ENCODE data around the gene CADPS.

CADPS gene

DNA sequence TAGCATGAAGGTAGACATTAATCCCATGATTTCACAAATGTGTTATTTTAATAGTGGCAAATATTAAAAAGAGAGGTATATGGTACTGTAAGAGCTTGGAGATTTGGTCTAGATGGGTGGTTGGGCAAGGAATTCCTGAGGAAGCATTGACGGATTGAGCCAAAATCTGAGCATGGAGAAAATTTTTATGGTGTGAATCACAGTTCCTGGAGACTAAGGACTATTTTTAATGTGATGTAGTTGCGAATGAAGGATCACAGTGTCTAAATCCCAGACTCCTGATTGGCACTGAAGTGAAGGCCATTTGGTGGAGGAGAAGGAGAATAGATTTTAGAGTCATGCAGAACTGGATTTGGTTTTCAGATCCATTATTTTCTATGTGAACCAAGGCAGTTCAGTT lies 313.2 kb downstream of the CADPS start:
- no peak for DNase-seq
- Histone ChIP-seq H3K9me3 (ENCODE audit: severe bottlenecking) (no peaks in the 10 kb centered on the region), H3K4me3 (ENCODE audit: low read depth, low read length) (no peak overlapping the region), H3K36me3 (peaks cover 18% of the 10 kb centered on the region), H3K27me3 (ENCODE audit: insufficient read depth, low read depth, severe bottlenecking) (no peaks in the 10 kb centered on the region), H3K27ac (no peak overlapping the region)
- TF ChIP-seq, protein P1, sequence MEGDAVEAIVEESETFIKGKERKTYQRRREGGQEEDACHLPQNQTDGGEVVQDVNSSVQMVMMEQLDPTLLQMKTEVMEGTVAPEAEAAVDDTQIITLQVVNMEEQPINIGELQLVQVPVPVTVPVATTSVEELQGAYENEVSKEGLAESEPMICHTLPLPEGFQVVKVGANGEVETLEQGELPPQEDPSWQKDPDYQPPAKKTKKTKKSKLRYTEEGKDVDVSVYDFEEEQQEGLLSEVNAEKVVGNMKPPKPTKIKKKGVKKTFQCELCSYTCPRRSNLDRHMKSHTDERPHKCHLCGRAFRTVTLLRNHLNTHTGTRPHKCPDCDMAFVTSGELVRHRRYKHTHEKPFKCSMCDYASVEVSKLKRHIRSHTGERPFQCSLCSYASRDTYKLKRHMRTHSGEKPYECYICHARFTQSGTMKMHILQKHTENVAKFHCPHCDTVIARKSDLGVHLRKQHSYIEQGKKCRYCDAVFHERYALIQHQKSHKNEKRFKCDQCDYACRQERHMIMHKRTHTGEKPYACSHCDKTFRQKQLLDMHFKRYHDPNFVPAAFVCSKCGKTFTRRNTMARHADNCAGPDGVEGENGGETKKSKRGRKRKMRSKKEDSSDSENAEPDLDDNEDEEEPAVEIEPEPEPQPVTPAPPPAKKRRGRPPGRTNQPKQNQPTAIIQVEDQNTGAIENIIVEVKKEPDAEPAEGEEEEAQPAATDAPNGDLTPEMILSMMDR (IDR thresholded peaks at IDR 0.05; ENCODE audit: low read depth, low read length) = no peak

- TF ChIP-seq, protein P1 (IDR thresholded peaks at IDR 0.05; ENCODE audit: low read depth, low read length) = peak; percentile 38; the same call in 1 of the 2 replicates
- DNase-seq = no peak
- no peak overlapping the region for H3K27ac ChIP-seq
Observed at GRCh38 chr3:62559831-62560445, 315.3 kb downstream of the CADPS start.

GRCh38 chr3:62558549-62559112 lies 316.6 kb downstream of the CADPS start:
- no peaks in the 10 kb centered on the region for H3K27me3 ChIP-seq (ENCODE audit: insufficient read depth, low read depth, severe bottlenecking)
- peak; percentile 28 for DNase-seq
- no peaks in the 10 kb centered on the region for H3K9me3 ChIP-seq (ENCODE audit: severe bottlenecking)
- H3K36me3 ChIP-seq = peaks cover 18% of the 10 kb centered on the region
- H3K27ac ChIP-seq = no peak overlapping the region
- TF ChIP-seq, protein P1 (IDR thresholded peaks at IDR 0.05; ENCODE audit: low read depth, low read length) = peak; percentile 58
- no peak overlapping the region for H3K4me3 ChIP-seq (ENCODE audit: low read depth, low read length)

More at GRCh38 chr3:62559831-62560445, 315.3 kb downstream of the CADPS start:
- no peaks in the 10 kb centered on the region for H3K27me3 ChIP-seq (ENCODE audit: insufficient read depth, low read depth, severe bottlenecking)
- H3K9me3 ChIP-seq (ENCODE audit: severe bottlenecking) = no peaks in the 10 kb centered on the region
- H3K4me3 ChIP-seq (ENCODE audit: low read depth, low read length) = no peak overlapping the region
- H3K36me3 ChIP-seq = peaks cover 9% of the 10 kb centered on the region

DNA sequence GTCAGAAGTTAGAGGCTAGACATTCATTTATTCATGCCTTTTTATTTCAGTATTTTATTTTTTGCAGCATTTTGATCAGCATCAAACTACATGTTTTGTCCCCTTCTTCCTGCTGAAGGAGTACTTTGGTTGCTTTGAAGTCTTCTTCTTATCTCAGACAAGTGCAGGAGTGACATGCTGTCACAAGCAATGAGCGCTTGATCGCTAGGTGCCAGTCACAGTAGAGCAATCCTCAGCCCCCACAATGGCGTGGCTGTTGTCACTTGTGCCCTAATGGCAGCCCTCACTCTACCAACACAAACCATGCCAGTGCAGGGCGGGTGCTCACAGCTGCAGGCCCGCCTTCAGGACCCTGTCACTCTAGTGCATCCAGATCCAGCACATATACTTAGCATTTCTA lies 317.2 kb downstream of the CADPS start:
- H3K9me3 ChIP-seq (ENCODE audit: severe bottlenecking) = no peaks in the 10 kb centered on the region
- TF ChIP-seq, protein P1 (IDR thresholded peaks at IDR 0.05; ENCODE audit: low read depth, low read length) = no peak
- no peak for DNase-seq
- H3K4me3 ChIP-seq (ENCODE audit: low read depth, low read length) = no peak overlapping the region
- H3K27me3 ChIP-seq (ENCODE audit: insufficient read depth, low read depth, severe bottlenecking) = no peaks in the 10 kb centered on the region
- H3K36me3 ChIP-seq = peaks cover 18% of the 10 kb centered on the region
- H3K27ac ChIP-seq = no peak overlapping the region

- Histone ChIP-seq H3K9me3 (ENCODE audit: severe bottlenecking) (no peaks in the 10 kb centered on the region), H3K27me3 (ENCODE audit: insufficient read depth, low read depth, severe bottlenecking) (no peaks in the 10 kb centered on the region), H3K4me3 (ENCODE audit: low read depth, low read length) (no peak overlapping the region), H3K27ac (no peak overlapping the region), H3K36me3 (peaks cover 18% of the 10 kb centered on the region)
- no peak for DNase-seq
- TF ChIP-seq, protein P1 (IDR thresholded peaks at IDR 0.05; ENCODE audit: low read depth, low read length) = no peak
Observed at GRCh38 chr3:62557450-62557849, 317.8 kb downstream of the CADPS start.

Data from WERI-Rb-1 (cell line).